Stimulated activated CD8-positive, alpha-beta memory T cell treated with anti-CD3 and anti-CD28 coated beads, Interleukin-7, amount 100 ng/mL, for 48 hours (primary cell): ENCODE measurements around the gene PRPH.
"Not testable (repeated sequence)": the region's sequence is repeated elsewhere in the genome, so short reads cannot be mapped to it uniquely, and the experiment has no call there.

ENCODE experiments used
- DNase-seq, 2 donors: peaks; one replicate each; pipeline ENCODE4 v3.0.0-alpha.2; 2020; ENCODE audit warnings: low read depth in 1 of 2; ENCODE audit errors: extremely low read depth in 1 of 2

PRPH gene

DNA sequence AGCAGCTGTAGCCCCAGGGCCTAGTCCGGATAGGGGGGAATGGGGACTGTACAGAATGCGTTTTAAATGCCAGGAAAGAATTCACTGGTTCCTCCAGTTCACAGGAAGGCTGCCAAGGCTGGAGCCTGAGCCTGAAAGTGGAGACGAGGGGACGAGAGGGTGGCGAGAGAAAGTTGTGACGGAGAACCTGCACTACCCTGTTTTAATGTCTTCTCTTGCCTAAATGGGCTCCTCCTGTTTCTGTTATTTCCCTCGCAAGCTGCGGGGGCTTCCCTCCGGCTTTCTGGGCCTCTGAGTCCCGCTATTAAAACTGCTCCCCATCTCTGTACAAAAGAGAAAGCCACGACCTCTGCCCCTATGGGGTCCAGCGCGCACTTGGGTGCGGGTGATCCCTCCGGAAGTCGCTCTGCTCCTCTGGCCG lies 37.5 kb downstream of the PRPH start:
- no peak for DNase-seq

DNA sequence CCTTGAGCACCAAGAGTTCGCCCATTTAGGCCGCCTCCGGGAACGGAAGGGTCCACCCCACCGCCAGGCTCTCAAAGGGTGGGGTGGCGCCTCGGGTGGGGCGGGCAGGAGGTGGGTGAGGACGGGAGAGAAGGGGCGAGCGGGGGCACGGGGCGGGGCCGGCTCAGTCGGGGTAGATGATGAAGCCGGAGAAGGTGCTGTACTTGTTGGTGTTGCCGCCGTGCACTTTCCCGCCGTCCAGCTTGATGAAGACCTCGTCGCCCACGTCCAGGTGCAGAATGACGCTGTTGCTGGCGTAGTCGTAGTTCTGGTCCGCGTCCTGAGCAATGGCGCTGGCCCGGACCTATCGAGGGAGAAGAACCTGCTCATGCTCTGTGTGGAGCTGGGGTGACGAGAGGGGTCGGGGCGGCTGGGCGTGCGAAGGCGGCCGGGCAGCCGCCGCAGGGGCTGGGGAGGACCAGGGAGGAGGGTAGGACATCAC lies 38.0 kb downstream of the PRPH start:
- DNase-seq: no peak

- DNase-seq: not testable (repeated sequence)
Measured at GRCh38 chr12:49333778-49334177, 38.8 kb downstream of the PRPH start.

GRCh38 chr12:49334226-49334625 lies 39.3 kb downstream of the PRPH start:
- no peak for DNase-seq

DNA sequence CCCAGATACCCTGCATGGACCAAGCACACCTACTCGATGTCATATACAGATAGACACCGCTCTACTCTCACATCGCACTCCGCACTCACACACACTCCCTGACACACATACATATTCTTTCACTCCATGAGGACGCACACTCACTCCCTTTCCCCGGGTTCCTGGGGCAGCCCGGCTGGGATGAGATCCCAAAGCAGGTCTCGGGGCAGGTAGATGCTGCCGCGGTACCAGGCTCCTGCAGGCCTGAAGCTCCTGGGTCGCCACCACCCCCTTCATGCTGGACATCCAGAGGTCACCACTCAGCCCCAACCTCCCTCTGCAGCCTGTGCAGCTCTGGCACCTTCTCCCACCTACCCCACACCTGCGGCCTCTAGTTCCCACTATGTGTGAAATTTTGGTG lies 39.7 kb downstream of the PRPH start:
- no peak for DNase-seq

DNA sequence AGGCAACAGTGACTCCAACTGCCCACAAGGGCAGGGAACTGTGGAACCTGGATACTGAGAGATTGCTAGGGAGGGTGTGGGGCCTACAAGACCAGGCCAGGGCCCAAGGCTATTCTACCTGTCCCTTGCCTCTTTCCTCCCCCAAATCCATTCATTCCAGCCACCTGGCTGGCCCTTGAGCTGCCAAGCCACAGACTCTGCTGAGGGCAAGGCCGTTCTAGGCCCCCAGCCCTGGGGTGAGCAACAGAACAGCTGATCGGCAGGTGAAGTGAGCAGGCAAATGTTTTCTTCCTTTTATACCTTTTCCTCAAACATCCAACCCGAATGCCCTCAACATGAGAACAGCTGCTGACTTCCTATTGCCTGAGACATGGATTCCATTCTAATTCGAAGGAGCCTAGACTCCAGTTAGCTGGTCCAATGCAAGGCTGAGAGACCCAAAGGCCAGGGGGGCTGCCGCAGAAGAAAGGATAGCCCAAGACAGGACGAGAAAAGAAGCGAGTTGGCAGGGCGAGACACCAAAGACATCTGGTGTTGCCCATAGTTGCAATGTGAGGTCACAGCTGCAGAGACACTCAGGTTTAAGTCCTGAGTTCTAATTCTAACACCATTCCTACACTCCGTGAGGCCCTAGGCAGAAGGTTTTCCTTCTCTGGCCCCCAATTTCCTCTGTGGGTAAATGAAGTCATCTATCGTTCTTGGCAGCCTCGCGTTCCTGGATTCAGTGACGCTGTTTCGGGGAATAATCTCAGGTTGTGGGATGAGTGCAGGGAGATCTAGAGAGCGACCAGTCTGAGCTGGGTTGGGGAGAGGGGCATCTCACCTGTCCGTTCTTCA lies 40.4 kb downstream of the PRPH start:
- no peak for DNase-seq

DNA sequence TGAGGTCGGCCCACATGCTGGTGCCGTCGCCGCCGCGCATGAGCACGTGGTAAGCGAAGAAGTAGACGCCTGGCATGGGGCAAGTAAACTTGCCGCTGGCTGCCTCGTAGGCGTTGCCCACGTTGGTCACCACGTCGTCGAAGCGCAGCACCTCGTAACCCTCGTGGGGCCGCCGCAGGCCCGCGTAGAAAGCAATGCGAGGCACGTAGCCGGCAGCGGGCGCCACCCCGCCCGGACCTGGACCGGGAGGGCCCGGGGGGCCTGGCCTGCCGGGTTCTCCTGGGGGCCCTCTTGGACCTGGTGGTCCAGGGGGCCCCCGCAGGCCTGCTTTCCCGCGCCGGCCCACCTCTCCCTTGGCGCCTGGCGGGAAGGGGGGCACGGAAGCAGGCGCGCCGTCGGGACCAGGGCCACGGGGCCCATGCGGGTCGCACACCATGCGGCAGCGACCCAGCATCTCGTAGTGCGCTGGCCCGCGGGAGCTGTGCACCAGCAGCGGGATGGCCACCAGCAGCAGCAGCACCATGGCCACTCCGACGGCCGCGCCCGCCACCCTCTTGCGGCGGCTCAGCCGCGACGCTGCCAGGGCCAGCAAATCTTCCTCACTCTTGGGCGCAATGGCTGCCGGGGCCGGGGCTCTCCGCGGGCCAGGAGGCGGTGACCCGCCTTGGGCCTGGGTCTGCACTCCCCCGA lies 41.2 kb downstream of the PRPH start:
- DNase-seq: no peak

DNA sequence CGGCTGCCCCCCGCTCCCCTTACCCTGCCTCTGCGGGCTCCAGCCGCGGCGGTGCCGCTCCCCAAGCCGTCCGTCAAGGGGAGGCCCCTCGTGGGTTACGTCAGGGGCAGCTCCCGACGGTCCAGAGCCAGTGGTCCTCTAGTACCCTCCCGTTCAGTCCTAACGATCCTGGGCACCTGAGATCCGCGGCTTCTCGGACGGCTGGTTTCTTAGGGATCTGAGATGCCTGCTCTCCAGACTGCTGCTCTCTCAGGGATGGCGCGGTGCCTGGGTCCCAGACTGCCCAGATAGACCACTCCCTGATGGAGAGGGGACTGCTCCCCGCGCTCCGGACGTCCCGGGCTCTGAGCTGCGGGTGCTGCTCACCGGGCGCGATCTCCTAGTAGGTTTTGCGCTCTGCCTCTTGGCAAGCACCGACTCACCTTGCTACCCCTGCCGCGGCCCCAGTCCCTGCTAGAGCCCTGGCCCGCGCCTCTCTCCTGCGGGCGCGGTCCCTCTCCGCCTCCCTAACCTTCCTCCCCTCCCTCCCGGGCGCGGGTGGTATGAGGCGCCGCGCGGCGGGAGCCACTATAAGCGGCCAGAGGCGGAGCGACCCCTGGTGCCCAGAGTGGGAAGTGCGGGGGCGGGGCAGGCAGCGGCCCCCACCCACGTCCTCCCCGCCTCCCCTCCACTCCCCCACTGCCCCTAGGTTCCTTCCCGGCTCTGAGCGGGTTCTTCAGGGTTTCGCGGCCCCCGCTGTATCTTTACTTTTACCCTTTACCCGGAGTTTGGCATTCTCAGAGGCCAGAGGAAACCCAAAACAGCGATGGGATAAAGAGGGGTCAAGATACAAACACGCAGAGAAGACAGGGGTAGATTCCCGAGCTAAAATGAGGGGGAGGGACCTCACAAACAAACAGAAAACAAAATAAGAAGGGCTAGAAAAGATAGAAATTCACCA lies 42.0 kb downstream of the PRPH start, which contains the start of gene C1QL4:
TSS of gene C1QL4 (minus strand) at position 544 of the 940 bp plus-strand sequence. CDS start 711 bp downstream, outside the sequence.
- DNase-seq: peak; percentile 65 to 75

DNA sequence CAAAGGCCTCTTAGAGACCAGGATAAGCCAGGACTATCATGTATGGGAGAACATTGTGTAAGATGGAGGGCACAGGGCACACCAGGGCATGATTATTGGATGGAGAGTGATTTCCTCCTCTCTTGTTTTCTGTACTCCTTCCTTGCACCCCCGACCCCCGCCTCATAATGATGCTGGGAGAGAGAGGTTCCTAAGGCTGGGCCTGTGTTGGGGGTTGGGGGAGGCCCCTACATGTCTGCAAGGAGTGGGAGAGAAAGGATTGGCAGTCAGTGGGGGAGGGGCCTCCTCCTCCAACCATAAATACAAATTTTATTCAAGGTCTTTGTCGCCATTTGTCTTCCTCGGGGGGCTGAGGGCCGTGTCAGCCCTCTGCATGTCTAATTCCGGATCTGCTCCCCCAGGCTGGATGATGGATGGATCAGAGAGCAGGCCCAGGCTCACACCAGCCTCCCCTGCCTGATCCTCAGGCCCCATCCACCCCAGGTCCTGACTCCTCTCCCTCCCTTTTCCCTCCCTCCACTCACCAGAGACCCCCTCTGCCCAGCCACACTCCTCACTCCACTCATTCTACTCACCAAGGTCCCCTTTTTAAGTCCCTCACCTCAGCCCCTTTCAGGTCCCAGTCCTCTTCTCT lies 44.0 kb downstream of the PRPH start:
- no peak for DNase-seq

DNA sequence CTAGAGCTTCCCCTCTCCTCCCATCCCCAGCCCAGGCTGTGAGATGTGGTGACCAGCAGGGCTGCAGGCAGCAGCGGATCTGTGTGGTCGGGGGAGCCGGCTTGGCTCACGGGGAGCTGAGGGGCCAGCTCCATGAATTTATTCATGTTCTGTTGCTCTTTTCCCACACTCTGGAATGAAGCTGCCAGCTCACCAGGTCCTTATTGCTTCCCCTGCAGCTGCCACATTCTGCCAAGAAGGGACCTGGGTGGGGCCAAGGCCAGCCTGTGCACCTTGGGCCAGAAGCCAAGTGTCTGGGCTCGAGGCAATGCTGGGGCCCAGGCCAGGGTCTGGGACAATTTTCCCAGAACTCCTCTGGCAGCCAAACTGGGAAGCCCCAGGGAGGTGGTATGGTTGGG lies 44.5 kb downstream of the PRPH start:
- DNase-seq: no peak

GRCh38 chr12:49340095-49340870 lies 45.3 kb downstream of the PRPH start:
- DNase-seq: no peak

GRCh38 chr12:49340971-49341776 lies 46.2 kb downstream of the PRPH start:
- DNase-seq: no peak

- DNase-seq: no peak
Measured at GRCh38 chr12:49341777-49342065, 46.8 kb downstream of the PRPH start.

GRCh38 chr12:49342066-49342913 lies 47.3 kb downstream of the PRPH start:
- peak; percentile 65 to 75 for DNase-seq

GRCh38 chr12:49342914-49343731 lies 48.2 kb downstream of the PRPH start:
- DNase-seq: peak in 1 of 2 donors; percentile 46

- DNase-seq: no peak
Measured at GRCh38 chr12:49344486-49345050, 49.6 kb downstream of the PRPH start.
